ENCODE results near the gene NPAT. TPM values are rescaled to one million over a fixed set of nuclear protein-coding genes. Genes with fewer than 3 reads are reported as not detected.

NPAT gene
- total RNA-seq, 1 donor from 2014 or later: 39.2 TPM

- Histone ChIP-seq H3K9me3 (ENCODE audit: low read depth) (no peaks in the 10 kb centered on the region), H3K27ac (no peak overlapping the region), H3K4me1 (peaks cover 5% of the 10 kb centered on the region), H2AFZ (replicated peaks) (no peak overlapping the region), H3K4me2 (no peak overlapping the region), H3F3A (ENCODE audit: low read depth) (peaks cover 3% of the 10 kb centered on the region), H3K4me3 (no peak overlapping the region), H3K9ac (no peak overlapping the region), H4K20me1 (ENCODE audit: low read depth) (peaks cover 2% of the 10 kb centered on the region), H3K79me2 (ENCODE audit: low read depth) (no peaks in the 10 kb centered on the region), H3K36me3 (no peaks in the 10 kb centered on the region), H3K27me3 (no peaks in the 10 kb centered on the region)
- Mint-ChIP-seq H3K36me3 (peaks cover 4% of the 10 kb centered on the region), H3K4me1 (peaks cover 17% of the 10 kb centered on the region), H3K27ac (peak overlapping the region; percentile 73), H3K9me3 (no peaks in the 10 kb centered on the region), H3K4me3 (no peak overlapping the region), H3K27me3 (ENCODE audit: insufficient read depth, low read depth) (no peaks in the 10 kb centered on the region)
- DNase-seq (ENCODE audit: low spot score): peak; percentile 62
- TF ChIP-seq EZH2phosphoT487 (IDR thresholded peaks at IDR 0.05) (no peak), CTCF (IDR thresholded peaks at IDR 0.05) (no peak), EZH2 (IDR thresholded peaks at IDR 0.05) (no peak)
These were observed 106.8 kb downstream of the NPAT start for GRCh38 chr11:108115500-108116140.

GRCh38 chr11:108112057-108112456 lies 110.4 kb downstream of the NPAT start:
- H3K9ac ChIP-seq: no peak overlapping the region
- no peak overlapping the region for H2AFZ ChIP-seq (replicated peaks)
- Mint-ChIP-seq H3K4me1 (peaks cover 17% of the 10 kb centered on the region), H3K27ac (no peak overlapping the region), H3K36me3 (peaks cover 6% of the 10 kb centered on the region), H3K4me3 (no peak overlapping the region), H3K9me3 (no peaks in the 10 kb centered on the region), H3K27me3 (ENCODE audit: insufficient read depth, low read depth) (no peaks in the 10 kb centered on the region)
- no peaks in the 10 kb centered on the region for H3K9me3 ChIP-seq (ENCODE audit: low read depth)
- no peak for TF ChIP-seq CTCF (IDR thresholded peaks at IDR 0.05)
- no peak for TF ChIP-seq EZH2phosphoT487 (IDR thresholded peaks at IDR 0.05)
- TF ChIP-seq EZH2 (IDR thresholded peaks at IDR 0.05): no peak
- H3K27me3 ChIP-seq: no peaks in the 10 kb centered on the region
- H4K20me1 ChIP-seq (ENCODE audit: low read depth): peaks cover 2% of the 10 kb centered on the region
- H3F3A ChIP-seq (ENCODE audit: low read depth): peaks cover 3% of the 10 kb centered on the region
- H3K27ac ChIP-seq: no peak overlapping the region
- DNase-seq (ENCODE audit: low spot score): no peak
- no peaks in the 10 kb centered on the region for H3K79me2 ChIP-seq (ENCODE audit: low read depth)
- no peak overlapping the region for H3K4me3 ChIP-seq
- H3K4me1 ChIP-seq: peaks cover 5% of the 10 kb centered on the region
- H3K4me2 ChIP-seq: no peak overlapping the region
- no peaks in the 10 kb centered on the region for H3K36me3 ChIP-seq

GRCh38 chr11:108111126-108111525 lies 111.3 kb downstream of the NPAT start:
- Histone ChIP-seq H3K4me3 (no peak overlapping the region), H3K4me1 (peaks cover 5% of the 10 kb centered on the region), H3K9ac (no peak overlapping the region), H3K9me3 (ENCODE audit: low read depth) (no peaks in the 10 kb centered on the region), H4K20me1 (ENCODE audit: low read depth) (peaks cover 2% of the 10 kb centered on the region), H3K36me3 (no peaks in the 10 kb centered on the region), H2AFZ (replicated peaks) (no peak overlapping the region), H3K4me2 (no peak overlapping the region), H3K79me2 (ENCODE audit: low read depth) (no peaks in the 10 kb centered on the region), H3K27ac (no peak overlapping the region), H3F3A (ENCODE audit: low read depth) (peaks cover 3% of the 10 kb centered on the region), H3K27me3 (no peaks in the 10 kb centered on the region)
- no peak overlapping the region for H3K4me3 Mint-ChIP-seq
- no peak for TF ChIP-seq CTCF (IDR thresholded peaks at IDR 0.05)
- TF ChIP-seq EZH2 (IDR thresholded peaks at IDR 0.05): no peak
- TF ChIP-seq EZH2phosphoT487 (IDR thresholded peaks at IDR 0.05): no peak
- H3K9me3 Mint-ChIP-seq: no peaks in the 10 kb centered on the region
- DNase-seq (ENCODE audit: low spot score): no peak
- peaks cover 6% of the 10 kb centered on the region for H3K36me3 Mint-ChIP-seq
- peaks cover 13% of the 10 kb centered on the region for H3K4me1 Mint-ChIP-seq
- no peak overlapping the region for H3K27ac Mint-ChIP-seq
- no peaks in the 10 kb centered on the region for H3K27me3 Mint-ChIP-seq (ENCODE audit: insufficient read depth, low read depth)

Small RNA genes lying within 50 kb of the gene (small RNA-seq; reads per million reads assigned to genes)
- not detected for gene RF00019

Other genes starting within 250 kb of the NPAT start
- gene CUL5, start 213.7 kb downstream of the NPAT start, total RNA-seq (ENCODE audit: low replicate concordance): 35.3 and 55.1 TPM in 2 replicates
- 37.6 and 50.9 TPM in 2 replicates for gene ACAT1, start 101.1 kb downstream of the NPAT start, total RNA-seq (ENCODE audit: low replicate concordance)
- 66.5 and 105 TPM in 2 replicates for gene ATM, start 429 bp upstream of the NPAT start, total RNA-seq (ENCODE audit: low replicate concordance)
- gene C11orf65, start 244.9 kb upstream of the NPAT start, total RNA-seq (ENCODE audit: low replicate concordance): 1.8 and 11.4 TPM in 2 replicates

Measured in neural progenitor cell (in vitro differentiated cells).